Inflammatory macrophage treated with lipopolysaccharide for 4 hours (primary cell): ENCODE measurements around the gene GUCD1.

Experiments
- DNase-seq: peaks from one replicate; pipeline ENCODE4 v3.0.0-alpha.2; 2020

The GUCD1 gene

GRCh38 chr22:24589518-24590030 is 34.6 kb upstream of the GUCD1 start:
- DNase-seq, result no peak

GRCh38 chr22:24588757-24589481 is 34.0 kb upstream of the GUCD1 start:
- no peak for DNase-seq

- DNase-seq, result no peak
These were observed 33.4 kb upstream of the GUCD1 start for GRCh38 chr22:24588381-24588756.

GRCh38 chr22:24587948-24588347 is 33.0 kb upstream of the GUCD1 start:
- DNase-seq, result no peak

- no peak for DNase-seq
These were observed 32.3 kb upstream of the GUCD1 start for GRCh38 chr22:24587251-24587650.

GRCh38 chr22:24585927-24586546 is 31.1 kb upstream of the GUCD1 start:
- DNase-seq, result no peak

GRCh38 chr22:24585461-24585860 is 30.5 kb upstream of the GUCD1 start:
- DNase-seq, result no peak

GRCh38 chr22:24584871-24585411 is 30.0 kb upstream of the GUCD1 start:
- DNase-seq, result no peak

- DNase-seq, result no peak
These were observed 29.3 kb upstream of the GUCD1 start for GRCh38 chr22:24584166-24584790.

GRCh38 chr22:24583221-24584165 is 28.6 kb upstream of the GUCD1 start:
- no peak for DNase-seq

- DNase-seq, result no peak
These were observed 27.3 kb upstream of the GUCD1 start for GRCh38 chr22:24582056-24582814.

- peak; percentile 40 for DNase-seq
These were observed 25.3 kb upstream of the GUCD1 start for GRCh38 chr22:24580276-24580675.

GRCh38 chr22:24579258-24579601 is 24.3 kb upstream of the GUCD1 start:
- no peak for DNase-seq

- DNase-seq, result no peak
These were observed 23.7 kb upstream of the GUCD1 start for GRCh38 chr22:24578355-24579257.

GRCh38 chr22:24576778-24577177 is 21.8 kb upstream of the GUCD1 start:
- peak; percentile 40 for DNase-seq

- DNase-seq, result no peak
These were observed 16.3 kb upstream of the GUCD1 start for GRCh38 chr22:24571266-24571665.

- no peak for DNase-seq
These were observed 12.7 kb upstream of the GUCD1 start for GRCh38 chr22:24567668-24568067.

- DNase-seq, result no peak
These were observed 12.1 kb upstream of the GUCD1 start for GRCh38 chr22:24566899-24567511.

GRCh38 chr22:24565077-24565476 is 10.1 kb upstream of the GUCD1 start:
- no peak for DNase-seq

GRCh38 chr22:24564376-24565058 is 9.6 kb upstream of the GUCD1 start:
- no peak for DNase-seq
